ENCODE data around the gene EIF2B5.

DNA sequence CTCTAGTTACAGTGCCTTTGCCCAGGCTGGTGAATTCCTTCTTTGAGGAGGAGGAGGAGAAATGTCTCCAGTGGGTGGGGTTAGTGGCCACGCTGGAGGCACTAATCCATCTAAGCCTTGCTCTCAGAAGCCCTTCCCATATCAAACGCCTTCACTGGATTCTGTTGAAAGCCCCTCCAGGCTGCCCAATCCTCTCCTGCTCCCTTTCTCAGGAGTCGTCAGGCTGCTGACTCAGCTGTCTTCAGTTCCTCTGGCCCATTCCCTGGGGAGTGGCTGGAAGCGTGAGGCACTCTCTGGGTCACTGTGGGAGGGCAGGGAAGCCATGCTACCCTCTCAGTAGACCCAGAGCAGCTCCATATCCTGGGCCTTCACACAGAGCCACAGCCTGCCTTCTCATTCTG is 42.2 kb downstream of the EIF2B5 start:
- TF ChIP-seq, protein P1, sequence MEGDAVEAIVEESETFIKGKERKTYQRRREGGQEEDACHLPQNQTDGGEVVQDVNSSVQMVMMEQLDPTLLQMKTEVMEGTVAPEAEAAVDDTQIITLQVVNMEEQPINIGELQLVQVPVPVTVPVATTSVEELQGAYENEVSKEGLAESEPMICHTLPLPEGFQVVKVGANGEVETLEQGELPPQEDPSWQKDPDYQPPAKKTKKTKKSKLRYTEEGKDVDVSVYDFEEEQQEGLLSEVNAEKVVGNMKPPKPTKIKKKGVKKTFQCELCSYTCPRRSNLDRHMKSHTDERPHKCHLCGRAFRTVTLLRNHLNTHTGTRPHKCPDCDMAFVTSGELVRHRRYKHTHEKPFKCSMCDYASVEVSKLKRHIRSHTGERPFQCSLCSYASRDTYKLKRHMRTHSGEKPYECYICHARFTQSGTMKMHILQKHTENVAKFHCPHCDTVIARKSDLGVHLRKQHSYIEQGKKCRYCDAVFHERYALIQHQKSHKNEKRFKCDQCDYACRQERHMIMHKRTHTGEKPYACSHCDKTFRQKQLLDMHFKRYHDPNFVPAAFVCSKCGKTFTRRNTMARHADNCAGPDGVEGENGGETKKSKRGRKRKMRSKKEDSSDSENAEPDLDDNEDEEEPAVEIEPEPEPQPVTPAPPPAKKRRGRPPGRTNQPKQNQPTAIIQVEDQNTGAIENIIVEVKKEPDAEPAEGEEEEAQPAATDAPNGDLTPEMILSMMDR (IDR thresholded peaks at IDR 0.05) = no peak
- no peak for TF ChIP-seq POLR2A (IDR thresholded peaks at IDR 0.05)

All from testis (tissue), 2 donors.